GM21360 (cell line): Measurements from ENCODE around the gene NFIC.
"Not testable (repeated sequence)": the region's sequence is repeated elsewhere in the genome, so short reads cannot be mapped to it uniquely, and the experiment has no call there.

Experiments
- ATAC-seq: cut with Tn5 transposase; IDR thresholded peaks from one replicate; pipeline ENCODE4 v1.9.1; 2021; ENCODE audit warnings: mild to moderate bottlenecking, moderate library complexity; ENCODE audit not compliant: unreplicated experiment

Gene NFIC

DNA sequence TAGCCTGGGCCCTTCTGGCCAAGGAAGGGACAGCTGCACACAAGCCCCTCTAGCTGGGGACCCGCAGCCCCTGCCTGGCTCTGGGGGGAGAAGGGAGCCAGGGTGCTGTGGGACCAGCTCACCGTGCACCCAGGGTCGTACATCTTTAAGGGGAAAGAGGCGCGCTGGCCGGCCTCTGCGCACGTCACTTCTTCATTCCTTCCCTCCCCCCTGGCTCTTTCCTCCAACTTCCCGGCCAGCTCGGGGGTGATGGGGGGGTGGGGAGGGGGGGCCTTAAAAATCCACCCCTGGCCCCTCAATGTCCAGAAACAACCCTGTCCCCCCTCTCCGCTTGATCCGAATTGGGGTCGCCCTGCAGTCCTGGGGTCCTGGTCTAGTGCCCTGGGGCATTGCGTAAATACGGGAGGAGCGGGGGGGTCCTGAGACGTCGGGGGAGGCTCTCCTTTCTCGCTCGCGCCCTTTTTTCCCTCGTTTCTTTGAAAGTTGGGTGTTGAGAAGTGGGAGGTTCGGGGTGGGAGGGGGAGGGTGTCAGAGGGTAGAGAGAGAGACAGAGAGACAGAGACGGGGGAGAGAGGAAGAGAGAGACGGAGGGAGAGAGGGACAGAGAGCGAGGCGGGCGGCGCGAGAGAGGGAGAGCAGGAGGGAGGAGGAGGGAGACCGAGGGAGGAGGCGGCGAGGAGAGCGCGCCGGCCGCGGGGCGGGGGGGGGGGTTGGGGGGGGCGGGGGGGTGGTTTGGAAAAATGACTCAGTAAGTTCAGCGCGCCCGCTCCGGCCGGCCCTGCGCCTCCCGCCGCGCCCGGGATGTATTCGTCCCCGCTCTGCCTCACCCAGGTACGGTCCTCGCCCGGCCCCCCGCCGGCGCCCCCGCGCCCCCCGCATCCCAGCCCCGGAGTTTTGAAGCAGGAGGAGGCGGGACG is at the start of gene NFIC:
TSS of gene NFIC (plus strand) at position 748 of the 917 bp plus-strand sequence. CDS start at position 802, 54 bp downstream.
- ATAC-seq = no peak

GRCh38 chr19:3316659-3317207 is 49.6 kb upstream of the NFIC start:
- no peak for ATAC-seq

DNA sequence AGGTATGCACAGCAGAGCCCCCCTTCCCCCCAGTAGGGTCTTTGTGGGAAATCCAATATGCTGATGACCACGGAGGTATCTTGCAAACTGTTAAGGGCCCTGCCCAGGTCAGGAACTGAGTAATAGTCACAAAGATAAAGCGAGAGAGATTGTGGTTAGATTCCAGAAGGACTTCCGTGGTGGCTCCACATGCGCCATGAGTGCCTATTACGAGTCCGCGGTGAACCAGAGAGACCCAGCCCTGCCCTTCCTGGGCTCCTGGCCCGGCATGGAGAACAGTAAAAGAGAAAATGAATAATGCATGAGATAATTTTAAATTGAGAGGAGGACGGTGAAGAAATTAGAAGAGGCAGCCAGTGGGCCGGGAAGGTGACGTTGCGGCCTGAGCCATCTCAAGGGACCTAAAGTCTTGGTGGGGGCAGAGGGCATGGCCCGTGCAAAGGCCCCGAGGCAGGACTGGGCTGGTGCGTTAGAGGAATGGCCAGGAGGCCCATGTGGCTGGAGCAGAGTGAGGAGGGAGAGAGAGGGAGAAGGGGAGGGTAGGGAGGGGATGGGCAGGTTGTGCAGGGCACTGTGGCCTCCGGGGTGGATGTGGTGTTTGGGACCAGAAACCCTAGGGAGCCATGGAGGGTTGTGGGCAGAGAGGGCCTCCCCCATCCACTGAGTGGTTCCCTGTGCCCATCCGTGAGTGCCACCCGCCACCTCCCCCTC is 46.6 kb upstream of the NFIC start:
- ATAC-seq = no peak

DNA sequence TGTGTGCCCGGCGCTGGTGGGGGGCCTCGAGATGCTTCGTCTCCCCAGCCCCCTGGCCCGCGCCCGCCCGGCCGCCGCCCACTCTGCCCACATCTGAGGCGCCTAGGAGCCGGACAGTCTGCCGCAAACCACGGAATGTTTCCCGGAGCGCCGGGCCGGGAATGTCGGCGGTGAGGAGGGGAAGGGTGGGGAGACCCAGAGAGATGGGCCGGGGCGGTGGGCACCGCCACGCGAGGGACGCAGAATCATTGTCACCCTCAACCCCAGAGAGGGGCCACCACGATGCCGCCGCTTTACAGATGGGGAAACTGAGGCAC is 46.1 kb upstream of the NFIC start:
- no peak for ATAC-seq

DNA sequence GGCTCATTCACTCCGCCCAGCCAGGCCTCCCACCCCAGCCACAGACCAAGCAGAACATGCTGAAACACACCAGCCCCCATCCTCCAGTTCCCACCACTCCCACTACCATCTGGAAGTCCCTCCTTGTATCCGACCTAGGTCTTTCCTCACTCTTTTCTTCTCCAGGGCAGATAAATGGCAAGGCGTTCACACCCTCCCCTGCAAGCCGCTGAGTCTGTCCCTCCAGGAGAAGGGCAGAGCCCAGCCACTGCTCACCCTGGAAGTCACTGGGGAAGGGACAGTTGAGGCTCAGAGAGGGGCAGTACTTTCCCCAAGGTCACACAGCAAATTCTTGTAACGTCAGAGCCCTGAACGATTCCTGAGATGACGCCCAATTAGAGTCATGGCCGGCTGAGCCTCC is 45.5 kb upstream of the NFIC start:
- no peak for ATAC-seq

GRCh38 chr19:3321696-3322095 is 44.7 kb upstream of the NFIC start:
- ATAC-seq = no peak

- no peak for ATAC-seq
These were observed 44.0 kb upstream of the NFIC start for GRCh38 chr19:3322199-3322978.

DNA sequence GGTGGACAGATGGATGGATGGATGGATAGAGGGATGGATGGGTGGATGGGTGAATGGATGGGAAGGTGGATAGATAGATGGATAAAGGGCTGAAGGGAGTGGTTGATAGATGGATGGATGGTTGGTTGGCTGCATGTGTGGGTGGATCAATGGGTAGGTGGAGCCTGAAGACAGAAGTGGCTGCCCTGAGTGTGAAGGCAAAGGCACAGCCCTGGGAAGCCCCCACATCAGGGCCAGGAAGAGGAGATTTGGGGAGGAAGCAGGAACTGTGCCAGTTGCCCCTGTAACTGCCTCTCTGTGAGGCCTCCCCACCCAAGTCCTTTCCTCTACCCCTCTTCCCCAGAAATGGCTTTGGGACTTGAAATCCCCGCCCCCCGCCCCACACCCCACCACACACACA is 43.4 kb upstream of the NFIC start:
- no peak for ATAC-seq

DNA sequence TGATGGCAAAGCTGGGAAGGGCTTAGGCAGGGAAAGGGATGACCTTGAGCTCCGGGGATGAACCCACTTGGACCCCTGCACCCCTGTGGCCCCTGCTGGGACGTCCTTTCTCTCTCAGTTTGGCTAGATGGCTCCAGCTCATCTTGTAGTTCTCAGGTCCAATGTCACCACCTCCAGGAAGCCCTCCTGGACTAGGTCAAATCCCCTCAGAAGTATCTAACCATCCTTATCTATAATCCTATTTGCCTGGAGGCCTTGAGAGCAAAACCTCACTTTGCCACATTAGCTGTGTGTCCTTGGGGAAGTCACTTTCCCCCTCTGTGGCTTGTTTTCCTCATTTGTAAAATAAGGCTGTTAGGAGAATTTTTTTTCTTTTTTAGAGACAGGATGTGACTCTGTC is 42.7 kb upstream of the NFIC start:
- ATAC-seq = no peak

DNA sequence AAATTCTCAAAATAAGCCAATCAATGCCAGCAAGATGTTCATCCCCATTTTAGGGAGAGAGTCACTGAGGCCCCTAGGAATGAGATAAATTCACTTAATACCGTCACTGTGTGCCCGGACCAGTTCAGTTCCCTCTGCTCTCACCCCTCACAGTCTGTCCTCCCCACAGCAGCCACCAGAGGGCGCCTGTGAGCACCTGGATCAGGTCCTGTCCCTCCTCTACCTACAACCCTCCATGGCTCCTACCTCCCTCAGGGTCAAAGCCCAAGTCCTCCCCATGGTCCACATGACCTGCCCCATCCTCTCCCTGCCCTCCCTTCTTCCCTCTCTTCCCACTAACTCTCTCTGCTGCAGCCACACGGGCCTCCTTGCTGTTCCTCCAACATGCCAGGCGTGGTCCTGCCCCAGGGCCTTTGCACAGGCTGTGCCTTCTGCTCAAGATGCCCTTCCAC is 42.0 kb upstream of the NFIC start:
- ATAC-seq = no peak

GRCh38 chr19:3325451-3325850 is 40.9 kb upstream of the NFIC start:
- ATAC-seq = no peak

GRCh38 chr19:3328743-3329142 is 37.6 kb upstream of the NFIC start:
- ATAC-seq = no peak

DNA sequence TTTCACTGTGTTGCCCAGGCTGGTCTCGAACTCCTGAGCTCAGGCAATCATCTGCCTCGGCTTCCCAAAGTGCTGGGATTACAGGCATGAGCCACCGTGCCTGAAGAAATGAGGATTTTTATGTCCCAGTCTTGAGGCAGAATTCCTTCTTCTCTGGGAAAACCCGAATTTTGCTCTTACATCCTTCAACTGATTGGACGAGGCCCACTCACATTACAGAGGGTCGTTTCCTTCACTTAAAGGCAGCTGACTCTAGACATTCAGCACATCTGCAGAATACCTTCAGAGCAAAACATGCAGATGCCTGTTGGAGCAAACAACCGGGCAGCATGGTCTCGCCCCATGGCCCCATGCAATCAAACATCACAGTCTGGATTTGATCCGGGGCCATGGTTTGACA is 36.3 kb upstream of the NFIC start:
- no peak for ATAC-seq

- not testable (repeated sequence) for ATAC-seq
These were observed 34.2 kb upstream of the NFIC start for GRCh38 chr19:3332232-3332631.

DNA sequence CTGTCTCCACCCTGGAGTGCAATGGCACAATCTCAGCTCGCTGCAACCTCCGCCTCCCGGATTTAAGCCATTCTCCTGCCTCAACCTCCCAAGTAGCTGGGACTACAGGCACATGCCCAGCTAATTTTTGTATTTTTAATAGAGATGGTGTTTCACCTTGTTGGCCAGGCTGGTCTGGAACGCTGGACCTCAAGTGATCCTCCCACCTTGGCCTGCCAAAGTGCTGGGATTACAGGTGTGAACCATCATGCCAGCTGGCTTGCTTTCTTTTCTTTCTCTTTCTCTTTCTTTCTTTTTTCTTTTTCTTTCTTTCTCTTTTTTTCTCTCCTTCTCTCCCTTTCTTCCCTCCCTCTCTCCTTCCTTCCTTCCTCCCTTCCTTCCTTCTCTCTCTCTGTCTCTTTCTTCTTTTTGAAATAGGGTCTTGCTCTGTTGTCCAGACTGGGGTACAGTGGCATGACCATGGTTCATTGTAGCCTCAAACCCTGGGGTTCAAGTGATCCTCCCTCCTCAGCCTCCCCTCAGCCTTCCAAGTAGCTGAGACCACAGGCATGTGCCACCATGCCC is 33.3 kb upstream of the NFIC start:
- ATAC-seq = no peak

- no peak for ATAC-seq
These were observed 32.7 kb upstream of the NFIC start for GRCh38 chr19:3333662-3334061.

DNA sequence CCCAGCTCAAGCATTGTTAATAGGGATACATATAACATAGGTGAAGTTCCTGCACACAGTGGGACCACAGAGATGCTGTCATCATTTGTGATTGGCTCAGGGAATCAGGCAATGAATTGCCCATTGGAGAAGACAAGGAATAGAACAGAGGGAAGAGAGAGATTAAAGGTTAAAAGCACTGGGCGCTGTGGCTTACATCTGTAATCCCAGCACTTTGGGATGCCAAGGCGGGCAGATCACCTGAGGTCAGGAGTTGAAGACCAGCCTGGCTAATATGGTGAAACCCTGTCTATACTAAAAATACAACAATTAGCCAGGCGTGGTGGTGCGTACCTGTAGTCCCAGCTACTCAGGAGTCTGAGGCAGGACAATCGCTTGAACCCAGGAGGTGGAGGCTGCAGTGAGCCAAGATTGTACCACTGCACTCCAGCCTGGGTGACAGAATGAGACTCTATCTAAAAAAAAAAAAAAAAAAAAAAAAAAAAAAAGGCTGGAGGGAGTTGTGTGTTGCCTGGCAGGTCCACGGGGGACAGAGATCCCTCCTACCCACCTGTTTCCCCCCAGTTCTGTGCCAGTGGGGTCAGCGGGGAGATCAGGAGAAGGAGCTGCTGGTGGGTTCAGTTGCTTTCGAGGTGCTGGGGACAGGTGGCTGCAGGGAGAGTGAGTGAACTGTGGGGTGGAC is 31.5 kb upstream of the NFIC start:
- not testable (repeated sequence) for ATAC-seq

GRCh38 chr19:3335431-3336350 is 30.7 kb upstream of the NFIC start:
- no peak for ATAC-seq

- no peak for ATAC-seq
These were observed 30.1 kb upstream of the NFIC start for GRCh38 chr19:3336351-3336679.
